Right lobe of liver (tissue), 4 donors: ENCODE data around the gene TDG.

ENCODE experiments used
- CTCF ChIP-seq, 4 donors: fragments of 200-600 bp in 3 of 4; fragments of 450-650 bp in 1 of 4; IDR thresholded peaks; one replicate each; pipeline versions ENCODE4 v1.5.1 to v1.8.0; 2016 to 2022; ENCODE audit warnings: antibody characterized with exemption in 4 of 4, mild to moderate bottlenecking in 2 of 4
- POLR2A ChIP-seq: fragments of 450-650 bp; IDR thresholded peaks from one replicate; pipeline ENCODE4 v1.6.1; 2017; ENCODE audit warnings: antibody characterized with exemption, mild to moderate bottlenecking
- donor health status: DM: no; HTN: no; CAD: no.
- donor health status: DM: no; HTN: no; CAD: no.
- donor health status: DM: no; HTN: yes; CAD: no.

- no peak for TF ChIP-seq CTCF (IDR thresholded peaks at IDR 0.05)
- TF ChIP-seq POLR2A, result no peak
These were observed 37.0 kb upstream of the TDG start for GRCh38 chr12:103928682-103929045.
